ENCODE results near the gene CLCA2. TPM values are rescaled to one million over a fixed set of nuclear protein-coding genes. Genes with fewer than 3 reads are reported as not detected.
A peak's percentile ranks its signal among the peaks of the same experiment; 100 is the strongest.

CLCA2 gene
- polyA plus RNA-seq, 3 donors: not detected

DNA sequence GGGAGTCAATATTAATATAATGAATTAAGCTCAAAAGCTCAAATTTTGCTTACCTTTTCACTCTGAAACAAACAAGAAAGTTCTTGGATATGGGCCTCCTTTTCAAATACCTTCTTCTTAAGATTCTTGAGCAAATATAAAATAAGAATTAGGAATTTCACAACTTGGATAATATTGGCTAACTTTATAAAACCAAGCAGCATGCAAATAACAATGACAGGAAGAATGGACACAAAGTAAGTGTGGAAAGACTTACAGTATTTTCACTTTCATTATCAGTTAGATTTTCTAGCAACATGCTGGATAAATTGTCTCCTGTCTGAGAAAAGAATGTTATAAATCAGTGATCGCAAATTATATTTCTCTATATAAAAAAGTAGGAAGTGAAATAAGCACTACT is 41.1 kb upstream of the CLCA2 start:
- peak overlapping the region; percentile 34 for H3K4me2 ChIP-seq (replicated peaks; ENCODE audit: extremely low read depth, low read length, poor library complexity, severe bottlenecking)
- Mint-ChIP-seq H3K27me3 (ENCODE audit: low read depth in 3 of 3) (no peaks in the 10 kb centered on the region), H3K36me3 (peaks cover 0 to 7% of the 10 kb centered on the region in 2 donors), H3K4me1 (peaks cover 5% of the 10 kb centered on the region), H3K27ac (peak overlapping the region in 1 of 7 donors; percentile 50), H3K9me3 (peaks cover 3 to 11% (median 6%) of the 10 kb centered on the region in 7 donors), H3K4me3 (peak overlapping the region in 1 of 2 donors; percentile 24)
- no CpG with 5 or more reads among the region's 1 CpG for WGBS (ENCODE audit: insufficient coverage)
- H4K20me1 ChIP-seq (ENCODE audit: insufficient read depth, low read length): no peaks in the 10 kb centered on the region
- peaks cover 4 to 6% of the 10 kb centered on the region in 2 donors for H3K9me3 ChIP-seq (replicated peaks in 1 of 2; ENCODE audit: control insufficient read depth in 1 of 2, insufficient read depth in 1 of 2, low read length in 2 of 2)
- H3K9ac ChIP-seq (ENCODE audit: insufficient read depth, low read length, poor library complexity, severe bottlenecking): peak overlapping the region; percentile 29
- intact Hi-C loops (cut with micrococcal nuclease): loop anchor here in 1 of 2 donors (10.0 kb wide), 1 partner anchor 122 kb away; no protein-coding TSS in a partner anchor
- H3K4me1 ChIP-seq (ENCODE audit: control insufficient read depth in 1 of 2, insufficient read depth in 2 of 2, low read length in 2 of 2): peaks cover 0 to 12% of the 10 kb centered on the region in 2 donors
- peak overlapping the region in 1 of 3 experiments; percentile 28 for H3K4me3 ChIP-seq (replicated peaks in 1 of 3; ENCODE audit: low read depth in 2 of 3, low read length in 3 of 3)
- DNase-seq: no peak
- no peaks in the 10 kb centered on the region for H3K36me3 ChIP-seq (replicated peaks in 1 of 2; ENCODE audit: control insufficient read depth in 1 of 2, insufficient read depth in 2 of 2, low read length in 2 of 2)
- H2AFZ ChIP-seq (ENCODE audit: insufficient read depth, low read depth, low read length, poor library complexity, severe bottlenecking): no peak overlapping the region
- no peak for TF ChIP-seq CTCF (IDR thresholded peaks at IDR 0.05)
- H3K79me2 ChIP-seq (ENCODE audit: insufficient read depth, low read length): no peaks in the 10 kb centered on the region
- peak overlapping the region in 1 of 2 donors; percentile 32 for H3K27ac ChIP-seq (ENCODE audit: low read depth in 1 of 2, low read length in 2 of 2)
- no peaks in the 10 kb centered on the region for H3K27me3 ChIP-seq (ENCODE audit: control insufficient read depth in 2 of 2, insufficient read depth in 2 of 2, low read length in 2 of 2)

DNA sequence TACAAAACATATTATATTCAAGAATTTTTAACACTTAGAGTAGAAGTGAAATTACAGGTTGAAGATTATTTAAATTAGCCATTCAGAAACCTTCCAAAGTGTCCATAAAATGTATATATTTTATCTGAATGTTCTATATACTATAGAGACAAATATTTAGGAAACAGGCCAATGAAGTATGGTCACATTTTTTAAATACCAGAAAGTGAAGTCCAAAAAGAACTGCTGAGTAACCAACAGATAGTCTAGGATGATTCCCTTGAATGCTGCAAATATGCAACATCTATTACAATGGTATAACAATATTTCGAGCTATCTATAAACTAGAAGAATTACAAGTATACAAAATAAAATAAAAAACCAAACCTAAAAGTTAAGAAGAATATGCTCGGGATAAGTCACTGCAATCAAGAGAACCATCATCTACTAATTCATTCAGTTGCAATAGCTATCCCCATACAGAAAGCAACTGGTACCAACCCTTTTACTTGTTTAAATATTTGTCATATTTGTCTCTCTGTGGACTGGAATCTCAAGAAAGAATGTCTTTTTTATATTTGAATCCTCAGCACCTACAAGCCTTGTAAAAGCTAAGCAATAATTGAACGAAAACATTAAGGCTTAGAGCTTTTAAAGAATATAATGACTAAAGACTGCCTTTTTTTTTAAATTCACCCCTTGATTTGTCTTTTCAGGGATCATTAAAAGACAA is 35.9 kb upstream of the CLCA2 start:
- Histone ChIP-seq H3K27ac (ENCODE audit: low read depth in 1 of 2, low read length in 2 of 2) (no peak overlapping the region), H3K79me2 (ENCODE audit: insufficient read depth, low read length) (no peaks in the 10 kb centered on the region), H2AFZ (ENCODE audit: insufficient read depth, low read depth, low read length, poor library complexity, severe bottlenecking) (no peak overlapping the region), H3K4me2 (replicated peaks; ENCODE audit: extremely low read depth, low read length, poor library complexity, severe bottlenecking) (no peak overlapping the region), H4K20me1 (ENCODE audit: insufficient read depth, low read length) (no peaks in the 10 kb centered on the region), H3K4me1 (ENCODE audit: control insufficient read depth in 1 of 2, insufficient read depth in 2 of 2, low read length in 2 of 2) (peaks cover 0 to 6% of the 10 kb centered on the region in 2 donors), H3K9ac (ENCODE audit: insufficient read depth, low read length, poor library complexity, severe bottlenecking) (no peak overlapping the region), H3K36me3 (replicated peaks in 1 of 2; ENCODE audit: control insufficient read depth in 1 of 2, insufficient read depth in 2 of 2, low read length in 2 of 2) (no peaks in the 10 kb centered on the region), H3K4me3 (replicated peaks in 1 of 3; ENCODE audit: low read depth in 2 of 3, low read length in 3 of 3) (no peak overlapping the region), H3K27me3 (ENCODE audit: control insufficient read depth in 2 of 2, insufficient read depth in 2 of 2, low read length in 2 of 2) (no peaks in the 10 kb centered on the region), H3K9me3 (replicated peaks in 1 of 2; ENCODE audit: control insufficient read depth in 1 of 2, insufficient read depth in 1 of 2, low read length in 2 of 2) (no peaks in the 10 kb centered on the region)
- Mint-ChIP-seq H3K27me3 (ENCODE audit: low read depth in 3 of 3) (no peaks in the 10 kb centered on the region), H3K4me3 (no peak overlapping the region), H3K27ac (no peak overlapping the region), H3K36me3 (no peaks in the 10 kb centered on the region), H3K4me1 (peaks cover 8% of the 10 kb centered on the region), H3K9me3 (peaks cover 0 to 3% (median 0%) of the 10 kb centered on the region in 7 donors)
- intact Hi-C loops (cut with micrococcal nuclease): loop anchor here in 1 of 2 donors (10.0 kb wide), 1 partner anchor 117 kb away; no protein-coding TSS in a partner anchor
- TF ChIP-seq CTCF (IDR thresholded peaks at IDR 0.05): no peak
- no peak for DNase-seq
- no CpG with 5 or more reads among the region's 3 CpGs for WGBS (ENCODE audit: insufficient coverage)

All from CD14-positive monocyte (primary cell).